Tibial nerve (tissue), 4 donors: Measurements from ENCODE around the gene TCP1.

Experiments used
- CTCF ChIP-seq, 5 experiments: fragments of 200-600 bp in 3 of 5; fragments of 450-650 bp in 2 of 5; sonication (generic) in 3 of 5; IDR thresholded peaks; one replicate each; pipeline ENCODE4 v1.5.1; 2016 to 2019; ENCODE audit warnings: antibody characterized with exemption in 5 of 5, mild to moderate bottlenecking in 3 of 5, moderate library complexity in 2 of 5
- EP300 ChIP-seq, 2 donors: sonication (generic); formaldehyde crosslinking; IDR thresholded peaks; one replicate each; pipeline ENCODE4 v1.6.1; 2017; ENCODE audit warnings: antibody characterized with exemption in 2 of 2, mild to moderate bottlenecking in 1 of 2
- POLR2A ChIP-seq, 2 donors: fragments of 450-650 bp; IDR thresholded peaks; one replicate each; pipeline ENCODE4 v1.6.1; 2017; ENCODE audit warnings: antibody characterized with exemption in 2 of 2, mild to moderate bottlenecking in 2 of 2, moderate library complexity in 2 of 2

GRCh38 chr6:159772196-159772595, 17.2 kb downstream of the TCP1 start:
- TF ChIP-seq CTCF (IDR thresholded peaks at IDR 0.05) (no peak), POLR2A (IDR thresholded peaks at IDR 0.05) (no peak), EP300 (IDR thresholded peaks at IDR 0.05) (no peak)
